Hematopoietic multipotent progenitor cell treated with erythropoietin and hydrocortisone succinate and interleukin-3 and kit ligand, for 15 days (in vitro differentiated cells): ENCODE data around the gene WDR6.
"Not testable (repeated sequence)": the region's sequence is repeated elsewhere in the genome, so short reads cannot be mapped to it uniquely, and the experiment has no call there.

Source experiments
- DNase-seq: peaks from one replicate; pipeline ENCODE4 v3.0.0-alpha.2; 2015; ENCODE audit warnings: low spot score

WDR6 gene

DNA sequence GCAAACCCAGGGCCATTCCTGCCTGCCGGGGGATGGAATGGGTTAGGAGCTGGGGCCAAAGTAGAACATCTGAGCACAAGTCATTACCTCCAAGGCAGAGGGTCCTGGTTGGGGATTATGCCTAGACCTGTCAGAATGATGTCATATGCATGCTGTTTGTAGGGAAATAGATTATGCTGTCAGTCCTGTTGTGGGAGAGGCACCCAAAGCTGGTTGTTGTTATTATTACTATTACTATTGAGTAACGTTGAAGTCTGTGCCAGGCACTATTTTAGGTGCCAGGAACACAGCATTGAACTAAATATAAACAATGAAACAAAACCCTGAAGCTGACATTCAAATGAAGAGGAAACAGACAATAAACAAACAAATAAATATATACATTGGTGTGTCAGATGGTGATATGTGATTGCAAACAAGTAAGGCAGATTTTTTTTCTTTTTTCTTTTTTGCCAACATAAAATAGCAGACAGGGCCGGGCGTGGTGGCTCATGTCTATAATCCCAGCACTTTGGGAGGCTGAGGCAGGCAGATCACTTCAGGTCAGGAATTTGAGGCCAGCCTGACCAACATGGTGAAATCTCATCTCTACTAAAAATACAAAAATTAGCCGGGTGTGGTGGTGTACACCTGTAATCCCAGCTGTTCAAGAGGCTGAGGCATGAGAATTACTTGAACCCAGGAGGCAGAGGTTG is 15.2 kb upstream of the WDR6 start:
- DNase-seq = no peak

DNA sequence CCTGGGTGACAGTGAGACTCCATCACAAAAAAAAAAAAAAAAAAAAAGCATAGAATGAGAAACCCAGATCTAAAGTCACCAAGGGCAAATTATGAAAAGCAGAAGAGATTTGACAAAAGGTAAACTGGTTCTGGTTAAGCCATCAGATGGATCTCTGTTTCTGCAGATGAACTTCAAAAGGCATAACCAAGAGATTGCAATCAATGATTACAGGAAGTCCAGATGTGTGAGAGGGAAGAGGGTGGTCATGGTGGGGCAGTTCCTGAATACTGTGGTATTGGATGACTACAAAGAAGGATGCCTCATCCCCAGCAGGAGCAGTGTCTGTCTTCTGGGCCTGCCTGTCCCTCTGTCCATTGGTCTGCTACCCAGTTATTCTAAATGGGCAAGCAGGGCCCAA is 13.4 kb upstream of the WDR6 start:
- DNase-seq = no peak

DNA sequence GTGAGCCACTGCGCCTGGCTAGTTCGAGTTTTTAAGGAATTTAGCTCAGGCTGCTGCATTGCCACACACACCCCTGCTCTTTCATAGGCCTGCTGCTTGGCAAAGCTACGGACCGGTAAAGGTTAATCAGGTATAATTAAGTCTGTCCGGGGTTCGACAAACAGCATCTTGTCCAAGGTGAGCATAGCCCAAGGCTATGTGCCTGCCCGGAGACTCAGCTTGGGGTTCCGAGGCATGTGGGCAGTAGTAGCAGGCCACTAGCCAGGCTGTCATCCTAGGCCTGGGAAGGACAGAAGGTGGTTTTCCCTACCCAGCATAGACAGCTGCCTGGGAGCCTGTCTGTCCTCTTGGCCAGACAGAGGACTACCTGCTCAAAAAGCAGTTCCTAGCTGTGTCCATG is 10.6 kb upstream of the WDR6 start:
- no peak for DNase-seq

DNA sequence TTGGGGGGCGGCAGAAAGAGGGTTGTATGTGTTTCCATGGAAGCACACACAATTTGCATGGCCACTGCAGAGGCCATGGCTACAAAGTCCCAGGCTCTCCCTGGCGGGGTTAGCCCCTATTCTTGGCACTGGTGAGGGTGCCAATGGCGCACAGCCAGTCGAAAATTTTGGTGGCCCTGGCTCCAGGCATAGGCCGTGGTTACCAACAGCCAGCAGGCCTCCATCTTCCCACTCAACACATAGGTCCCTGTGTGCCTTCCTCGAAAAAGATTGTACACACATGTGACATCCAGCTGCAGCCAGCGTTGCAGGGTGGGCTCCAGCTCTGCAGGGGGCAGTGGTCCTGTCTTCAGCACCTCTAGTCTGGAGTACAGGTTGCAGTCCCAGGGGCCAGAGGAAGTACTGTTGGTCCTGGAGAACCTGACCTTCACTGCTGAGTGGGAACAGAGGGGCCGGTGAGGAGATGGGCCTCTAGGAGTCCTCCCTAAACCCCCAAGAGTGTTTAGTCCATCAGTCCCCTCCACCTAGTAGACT is 10.0 kb upstream of the WDR6 start:
- DNase-seq = no peak

DNA sequence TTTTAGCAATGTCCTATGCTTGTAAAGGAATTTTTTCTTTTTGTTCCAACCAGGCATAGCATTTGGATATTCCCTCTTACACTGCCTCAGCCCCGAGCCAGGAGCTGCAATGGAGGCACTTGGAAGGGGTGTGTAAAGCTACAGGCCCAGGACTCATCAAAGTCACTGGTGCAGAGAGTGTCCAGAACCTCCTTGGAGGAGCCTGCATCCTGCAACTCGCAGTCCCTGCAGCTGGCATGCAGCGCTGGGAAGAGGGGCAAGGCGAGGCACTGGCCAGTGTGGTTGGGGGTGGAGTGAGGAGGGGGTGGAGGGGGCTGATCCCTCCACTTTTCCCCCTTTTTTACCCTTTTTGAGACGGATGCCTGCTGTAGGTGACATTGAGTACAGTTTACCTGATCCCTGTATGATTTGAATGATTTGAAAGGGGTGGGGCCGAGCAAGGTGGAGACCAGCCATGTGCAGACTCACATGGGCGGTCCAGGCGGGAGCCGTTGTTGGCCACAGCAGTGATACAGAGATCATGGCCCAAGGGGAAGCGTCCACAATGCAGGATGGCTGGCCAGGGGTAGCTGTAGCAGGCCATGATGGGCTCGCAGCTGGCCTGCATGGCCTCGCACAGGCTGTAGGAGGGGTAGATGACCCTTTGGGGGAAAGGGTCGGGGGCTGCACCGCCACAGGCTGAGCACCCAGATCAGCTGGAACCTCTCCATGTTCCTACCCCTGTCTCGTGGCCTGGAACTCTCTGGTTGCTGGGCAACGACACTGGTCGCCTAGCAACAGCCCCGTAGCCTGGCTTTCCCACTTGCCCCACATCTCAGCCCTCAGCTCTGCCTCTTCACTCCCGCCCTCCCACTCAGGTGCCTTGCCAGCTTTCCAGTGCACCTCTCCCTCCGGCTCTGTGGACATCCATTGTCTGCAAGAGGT is 9.2 kb upstream of the WDR6 start:
- no peak for DNase-seq

DNA sequence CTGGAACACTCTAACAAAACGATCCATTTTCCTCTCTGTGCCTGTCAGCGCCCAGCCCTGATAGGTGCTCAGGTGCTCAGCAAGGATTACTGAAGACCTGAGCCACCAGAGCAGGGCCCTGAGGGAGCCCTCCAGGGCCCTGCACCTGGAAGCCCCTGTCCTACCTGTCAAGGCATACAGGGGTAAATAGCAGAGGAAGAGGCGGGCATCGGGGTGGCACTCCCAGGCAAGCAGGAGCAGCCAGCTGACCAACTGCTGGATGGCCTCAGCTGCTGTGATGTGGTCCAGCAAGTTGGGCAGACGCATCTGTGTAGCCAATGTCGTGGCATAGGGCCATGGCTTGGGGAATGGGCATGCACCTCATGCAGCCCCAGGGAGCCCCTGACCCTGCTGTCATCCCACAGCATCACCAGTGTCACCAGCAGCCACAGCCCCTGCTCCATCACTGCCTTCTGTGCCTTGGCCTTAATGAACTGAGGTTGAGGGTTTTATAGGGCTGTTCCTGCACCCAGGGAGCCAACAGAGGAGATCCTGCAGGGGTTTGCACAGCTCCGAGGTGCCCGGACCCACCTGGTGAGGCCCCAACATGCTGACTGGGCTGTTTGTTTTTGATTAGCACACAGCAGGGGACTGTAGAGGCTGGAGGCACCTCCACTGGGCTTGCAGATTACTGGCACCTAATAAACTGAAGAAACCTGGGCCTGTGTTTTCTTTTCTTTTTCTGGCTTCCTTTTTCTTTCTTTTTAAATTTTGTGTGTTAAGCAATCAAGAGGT is 7.9 kb upstream of the WDR6 start:
- no peak for DNase-seq

DNA sequence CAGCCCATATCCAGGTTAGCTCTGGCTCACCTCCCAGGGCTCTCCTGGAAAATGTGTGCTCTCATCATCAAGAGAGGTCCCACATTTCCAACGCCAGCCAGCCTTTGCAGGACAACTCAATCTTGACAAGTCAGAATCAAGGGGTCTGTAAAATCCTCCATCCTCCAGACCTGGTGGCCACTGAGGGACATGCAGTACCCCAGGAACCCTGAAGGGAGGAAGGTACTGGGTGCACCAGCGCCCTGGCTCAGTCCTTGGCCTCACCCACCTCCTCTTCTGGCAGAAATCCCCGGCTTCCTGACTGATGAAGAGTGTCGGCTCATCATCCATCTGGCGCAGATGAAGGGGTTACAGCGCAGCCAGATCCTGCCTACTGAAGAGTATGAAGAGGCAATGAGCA is 6.0 kb upstream of the WDR6 start:
- no peak for DNase-seq

DNA sequence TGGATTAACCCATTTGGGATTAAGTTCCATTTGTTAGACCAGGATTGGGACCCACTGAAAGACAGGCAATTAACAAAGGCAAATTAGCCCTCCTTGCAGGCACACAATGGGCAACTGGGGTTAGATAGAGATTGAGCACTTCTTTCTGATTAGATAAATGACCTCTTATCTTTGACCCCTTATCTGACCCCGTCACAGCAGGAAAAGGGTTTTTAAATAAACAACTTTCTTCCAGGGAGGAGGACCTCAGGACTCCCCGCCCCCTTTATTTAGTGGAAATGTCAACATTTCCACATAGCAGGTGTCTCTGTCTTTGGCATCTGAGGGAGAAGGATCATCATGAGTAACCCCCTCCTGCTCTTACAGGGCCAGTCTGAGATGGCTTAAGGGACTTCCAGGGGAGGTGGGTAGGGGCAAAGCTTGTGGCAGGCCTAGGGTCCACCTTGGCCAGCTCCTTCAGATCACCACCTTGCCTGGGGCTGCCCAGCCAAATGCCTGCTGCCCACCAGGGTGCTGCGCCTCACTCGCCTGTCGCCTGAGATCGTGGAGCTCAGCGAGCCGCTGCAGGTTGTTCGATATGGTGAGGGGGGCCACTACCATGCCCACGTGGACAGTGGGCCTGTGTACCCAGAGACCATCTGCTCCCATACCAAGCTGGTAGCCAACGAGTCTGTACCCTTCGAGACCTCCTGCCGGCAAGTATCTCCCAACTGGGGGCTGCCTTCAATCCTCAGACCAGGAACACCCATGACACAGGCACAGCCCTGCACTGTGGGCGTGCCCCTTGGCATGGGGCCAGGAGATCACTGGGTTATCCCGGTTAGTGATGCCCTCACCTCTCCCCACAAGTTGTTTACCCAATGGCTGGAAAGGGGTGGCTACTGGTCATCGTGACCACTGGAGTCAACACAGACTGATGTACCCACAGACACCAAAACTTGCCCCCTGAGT is 2.6 kb upstream of the WDR6 start:
- DNase-seq = peak; percentile 87

DNA sequence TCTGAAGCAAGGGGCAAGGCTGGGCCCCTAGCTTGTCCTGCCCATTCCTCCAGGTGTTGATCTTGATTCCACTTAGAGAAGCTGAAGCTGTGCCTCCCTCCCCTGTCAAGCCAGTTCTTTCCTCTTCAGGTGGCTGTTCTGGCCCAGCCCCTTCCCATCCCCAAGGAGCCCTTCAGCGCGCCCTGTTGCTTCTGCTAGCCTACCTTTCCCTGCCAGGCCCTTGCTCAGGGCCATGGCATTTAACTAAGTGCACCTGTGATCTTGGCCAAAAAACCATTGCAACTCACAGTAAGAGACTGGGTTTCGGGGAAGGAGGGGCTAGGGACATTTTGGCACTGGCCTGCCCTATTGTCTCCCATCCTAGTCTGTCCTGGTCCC is 1.9 kb upstream of the WDR6 start:
- no peak for DNase-seq

DNA sequence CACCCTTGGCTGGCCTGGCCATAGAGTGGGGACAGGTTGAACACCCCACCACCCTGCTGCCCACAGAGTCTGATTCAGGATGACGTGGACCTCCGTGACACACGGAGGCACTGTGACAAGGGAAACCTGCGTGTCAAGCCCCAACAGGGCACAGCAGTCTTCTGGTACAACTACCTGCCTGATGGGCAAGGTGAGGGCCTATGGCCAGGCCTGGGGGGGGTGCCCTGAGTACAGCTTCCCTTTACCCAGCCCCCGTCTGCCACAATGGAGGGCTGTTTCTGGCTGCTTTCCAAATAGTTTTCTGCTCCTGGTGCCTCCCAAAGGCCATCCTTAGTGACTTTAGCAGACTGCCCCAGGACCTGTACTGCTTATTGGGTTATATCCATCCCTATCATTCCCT is 1.2 kb upstream of the WDR6 start:
- no peak for DNase-seq

DNA sequence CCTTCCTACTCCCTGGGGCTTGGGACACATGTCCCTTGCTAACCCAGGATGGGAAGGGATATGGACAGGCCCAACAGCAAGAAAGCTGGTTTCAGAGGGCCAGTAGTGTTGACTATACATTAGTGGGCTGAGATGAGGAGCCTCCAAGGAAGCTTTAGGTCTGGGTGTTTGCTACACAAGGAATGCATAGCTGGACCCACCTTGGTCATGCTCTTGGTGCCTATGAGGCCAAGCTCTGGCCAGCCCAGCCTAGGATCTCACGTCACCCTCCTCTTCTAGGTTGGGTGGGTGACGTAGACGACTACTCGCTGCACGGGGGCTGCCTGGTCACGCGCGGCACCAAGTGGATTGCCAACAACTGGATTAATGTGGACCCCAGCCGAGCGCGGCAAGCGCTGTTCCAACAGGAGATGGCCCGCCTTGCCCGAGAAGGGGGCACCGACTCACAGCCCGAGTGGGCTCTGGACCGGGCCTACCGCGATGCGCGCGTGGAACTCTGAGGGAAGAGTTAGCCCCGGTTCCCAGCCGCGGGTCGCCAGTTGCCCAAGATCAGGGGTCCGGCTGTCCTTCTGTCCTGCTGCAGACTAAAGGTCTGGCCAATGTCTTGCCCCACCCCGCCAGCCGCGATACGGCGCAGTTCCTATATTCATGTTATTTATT is 653 bp upstream of the WDR6 start:
- DNase-seq = peak; percentile 49

DNA sequence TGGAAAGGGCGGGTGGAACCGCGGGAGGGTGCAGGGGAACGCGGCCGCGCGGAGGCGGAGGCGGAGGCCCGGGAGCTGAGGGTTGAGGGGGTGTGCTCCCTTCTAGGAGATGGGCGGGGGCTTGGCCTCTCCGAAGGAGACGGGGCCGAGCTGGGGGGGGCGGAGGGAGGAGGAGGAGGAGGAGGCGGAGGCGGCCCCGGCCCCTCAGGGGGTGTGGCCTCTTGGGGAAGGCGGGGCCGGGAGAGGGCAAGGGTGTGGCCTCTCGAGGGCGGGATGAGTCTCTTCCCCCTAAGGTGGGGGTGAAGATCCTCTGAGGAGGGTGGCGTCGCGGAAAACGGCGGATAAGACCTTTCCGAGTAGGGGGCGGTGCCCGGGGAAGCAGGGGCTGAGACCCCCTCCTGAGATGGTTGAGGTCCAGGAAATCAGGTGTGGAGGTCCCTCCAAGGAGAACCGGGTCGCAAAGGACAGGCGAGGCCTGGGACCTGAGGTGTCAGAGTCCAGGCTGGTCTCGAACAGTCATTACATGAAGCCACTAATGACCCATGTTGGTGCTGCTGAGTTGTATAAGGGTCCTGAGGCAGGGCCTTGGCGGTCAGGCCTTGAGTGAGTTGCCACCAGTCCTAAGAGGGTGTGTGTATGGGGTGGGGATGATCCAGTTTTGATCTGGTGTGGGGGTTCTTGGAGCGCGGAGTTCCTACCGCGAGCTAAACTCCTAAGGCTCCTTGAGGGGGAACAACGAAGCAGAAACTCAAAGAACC is 759 bp downstream of the WDR6 start:
- peak; percentile 89 for DNase-seq

DNA sequence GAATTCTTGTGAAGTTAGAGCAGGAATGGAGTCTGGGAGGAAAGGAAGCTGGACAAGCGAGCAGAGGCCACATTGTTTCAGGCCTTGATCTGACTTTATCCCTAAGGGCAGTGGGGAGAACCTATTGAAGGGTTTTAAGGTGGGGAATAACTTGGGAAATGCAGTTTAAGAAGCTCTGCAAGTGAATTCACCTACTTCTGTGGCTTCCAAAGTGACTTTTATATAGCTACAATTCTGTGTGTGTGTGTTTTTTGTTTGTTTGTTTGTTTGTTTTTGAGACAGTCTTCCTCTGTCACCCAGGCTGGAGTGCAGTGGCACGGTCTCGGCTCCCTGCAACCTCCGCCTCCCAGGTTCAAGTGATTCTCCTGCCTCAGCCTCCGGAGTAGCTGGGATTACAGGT is 1.4 kb downstream of the WDR6 start:
- DNase-seq = not testable (repeated sequence)

DNA sequence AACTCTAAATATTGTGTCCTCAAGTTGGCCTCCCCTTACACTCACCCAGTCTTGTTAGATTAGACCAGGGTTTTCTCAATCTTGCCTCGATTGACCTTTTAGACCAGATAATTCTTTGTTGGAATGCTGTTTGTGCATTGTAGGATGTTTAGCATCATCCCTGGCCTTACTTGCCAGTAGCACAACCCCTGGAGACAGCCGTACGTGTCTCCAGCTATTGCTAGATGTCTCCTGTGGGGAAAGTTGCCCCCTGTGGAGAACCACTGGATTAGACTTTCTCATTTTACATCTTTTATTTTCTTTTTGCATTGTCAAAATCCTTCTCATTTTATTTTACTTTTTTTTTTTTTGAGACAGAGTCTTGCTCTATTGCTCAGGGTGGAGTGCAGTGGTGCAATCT is 2.2 kb downstream of the WDR6 start:
- DNase-seq = no peak

DNA sequence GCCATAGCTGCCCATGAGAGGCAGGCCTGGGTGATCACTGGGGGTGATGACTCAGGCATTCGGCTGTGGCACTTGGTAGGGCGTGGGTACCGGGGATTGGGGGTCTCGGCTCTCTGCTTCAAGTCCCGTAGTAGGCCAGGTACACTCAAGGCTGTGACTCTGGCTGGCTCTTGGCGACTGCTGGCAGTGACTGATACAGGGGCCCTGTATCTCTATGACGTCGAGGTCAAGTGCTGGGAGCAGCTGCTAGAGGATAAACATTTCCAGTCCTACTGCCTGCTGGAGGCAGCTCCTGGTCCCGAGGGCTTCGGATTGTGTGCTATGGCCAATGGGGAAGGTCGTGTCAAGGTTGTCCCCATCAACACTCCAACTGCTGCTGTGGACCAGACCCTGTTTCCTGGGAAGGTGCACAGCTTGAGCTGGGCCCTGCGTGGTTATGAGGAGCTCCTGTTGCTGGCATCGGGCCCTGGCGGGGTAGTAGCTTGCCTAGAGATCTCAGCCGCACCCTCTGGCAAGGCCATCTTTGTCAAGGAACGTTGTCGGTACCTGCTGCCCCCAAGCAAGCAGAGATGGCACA is 5.3 kb downstream of the WDR6 start:
- no peak for DNase-seq

DNA sequence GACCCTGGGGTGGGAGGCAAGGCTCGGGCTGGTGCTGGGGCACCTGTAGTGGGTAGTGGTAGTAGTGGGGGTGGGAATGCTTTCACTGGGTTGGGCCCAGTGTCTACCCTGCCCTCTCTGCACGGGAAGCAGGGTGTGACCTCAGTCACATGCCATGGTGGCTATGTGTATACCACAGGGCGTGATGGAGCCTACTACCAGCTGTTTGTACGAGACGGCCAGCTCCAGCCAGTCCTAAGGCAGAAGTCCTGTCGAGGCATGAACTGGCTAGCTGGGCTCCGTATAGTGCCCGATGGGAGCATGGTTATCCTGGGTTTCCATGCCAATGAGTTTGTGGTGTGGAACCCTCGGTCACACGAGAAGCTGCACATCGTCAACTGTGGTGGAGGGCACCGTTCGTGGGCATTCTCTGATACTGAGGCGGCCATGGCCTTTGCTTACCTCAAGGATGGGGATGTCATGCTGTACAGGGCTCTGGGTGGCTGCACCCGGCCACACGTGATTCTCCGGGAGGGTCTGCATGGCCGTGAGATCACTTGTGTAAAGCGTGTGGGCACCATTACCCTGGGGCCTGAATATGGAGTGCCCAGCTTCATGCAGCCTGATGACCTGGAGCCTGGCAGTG is 6.0 kb downstream of the WDR6 start:
- DNase-seq = no peak

DNA sequence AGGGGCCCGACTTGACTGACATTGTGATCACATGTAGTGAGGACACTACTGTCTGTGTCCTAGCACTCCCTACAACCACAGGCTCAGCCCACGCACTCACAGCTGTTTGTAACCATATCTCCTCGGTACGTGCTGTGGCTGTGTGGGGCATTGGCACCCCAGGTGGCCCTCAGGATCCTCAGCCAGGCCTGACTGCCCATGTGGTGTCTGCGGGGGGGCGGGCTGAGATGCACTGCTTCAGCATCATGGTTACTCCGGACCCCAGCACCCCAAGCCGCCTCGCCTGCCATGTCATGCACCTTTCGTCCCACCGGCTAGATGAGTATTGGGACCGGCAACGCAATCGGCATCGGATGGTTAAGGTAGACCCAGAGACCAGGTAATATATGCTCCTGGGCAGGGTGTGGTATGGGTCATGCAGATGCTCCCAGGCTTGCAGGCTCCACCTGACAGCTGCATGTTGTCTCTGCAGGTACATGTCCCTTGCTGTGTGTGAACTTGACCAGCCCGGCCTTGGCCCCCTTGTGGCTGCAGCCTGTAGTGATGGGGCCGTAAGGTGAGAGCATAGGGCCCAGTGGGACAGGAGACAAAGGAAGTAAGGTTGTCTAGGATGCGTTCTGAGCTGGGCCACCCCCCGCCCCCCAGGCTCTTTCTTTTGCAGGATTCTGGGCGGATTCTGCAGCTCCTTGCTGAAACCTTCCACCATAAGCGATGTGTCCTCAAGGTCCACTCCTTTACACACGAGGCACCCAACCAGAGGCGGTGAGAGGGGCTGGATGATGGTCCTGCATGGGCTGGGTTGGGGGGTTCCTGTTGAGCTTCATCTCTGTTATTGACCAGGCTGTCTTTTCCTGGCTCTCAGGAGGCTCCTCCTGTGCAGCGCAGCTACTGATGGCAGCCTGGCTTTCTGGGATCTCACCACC is 6.8 kb downstream of the WDR6 start:
- peak; percentile 58 for DNase-seq

DNA sequence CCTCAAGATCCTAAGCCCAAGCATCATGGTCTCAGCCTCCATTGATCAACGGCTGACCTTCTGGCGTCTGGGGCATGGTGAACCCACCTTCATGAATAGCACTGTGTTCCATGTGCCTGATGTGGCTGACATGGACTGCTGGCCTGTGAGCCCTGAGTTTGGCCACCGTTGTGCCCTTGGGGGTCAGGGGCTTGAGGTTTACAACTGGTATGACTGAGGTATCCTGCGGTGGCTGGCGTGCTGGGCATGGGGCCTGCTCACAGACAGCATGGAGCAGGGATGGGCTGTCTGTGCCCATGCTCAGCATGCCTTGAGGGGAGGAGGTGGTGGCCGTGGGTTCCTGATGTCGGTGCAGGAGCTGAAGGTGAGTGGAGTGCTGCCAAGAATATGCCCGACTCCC is 7.9 kb downstream of the WDR6 start:
- DNase-seq = no peak
